Activated B cell treated with CpG ODN at 0.5 μM for 24 hours (primary cell): ENCODE results near the gene HSPB3. TPM values are rescaled to one million over a fixed set of nuclear protein-coding genes. Genes with fewer than 3 reads are reported as not detected.

Experiments
- ATAC-seq: fragments of 200-7000 bp; cut with Tn5 transposase; one replicate; pipeline ENCODE4 v1.10.0; 2021; ENCODE audit warnings: low read depth, mild to moderate bottlenecking, moderate library complexity
- CTCF ChIA-PET: fragments of 350-600 bp; sonication (Branson Sonifier 250); formaldehyde crosslinking; loops from one replicate; lab custom pipeline; 2021; ENCODE audit warnings: antibody characterized with exemption; lab: Charles Lee
- POLR2A ChIA-PET: fragments of 350-600 bp; sonication (Branson Sonifier 250); formaldehyde crosslinking; loops from one replicate; lab custom pipeline; 2021; ENCODE audit warnings: antibody characterized with exemption; lab: Charles Lee
- DNase-seq: peaks from one replicate; pipeline ENCODE4 v3.0.0; 2022
- H3K27ac Mint-ChIP-seq: one replicate; pipeline ENCODE4 v1.8.0; 2020; ENCODE audit warnings: mixed read lengths
- H3K27me3 Mint-ChIP-seq: one replicate; pipeline ENCODE4 v1.8.0; 2021; ENCODE audit warnings: mixed read lengths
- H3K36me3 Mint-ChIP-seq: one replicate; pipeline ENCODE4 v1.8.0; 2021; ENCODE audit warnings: low read depth, mixed read lengths
- H3K4me1 Mint-ChIP-seq: one replicate; pipeline ENCODE4 v1.8.0; 2021; ENCODE audit warnings: mixed read lengths
- H3K4me3 Mint-ChIP-seq: one replicate; pipeline ENCODE4 v1.8.0; 2020; ENCODE audit warnings: mild to moderate bottlenecking, mixed read lengths
- H3K9me3 Mint-ChIP-seq: one replicate; pipeline ENCODE4 v1.8.0; 2020; ENCODE audit warnings: mixed read lengths
- intact Hi-C: fragments of 100-400 bp; cut with micrococcal nuclease; formaldehyde crosslinking; loops from one replicate; pipeline ENCODE4 v1.15.1; 2024
- total RNA-seq: library from RNA; stranded (reverse); gene quantifications from 2 replicates; pipeline ENCODE4 v1.2.3, GENCODE V29; 2022
- TF ChIP-seq, protein P1 (sequence below): fragments of 200-600 bp; IDR thresholded peaks from one replicate; pipeline ENCODE4 v1.8.0; 2022; ENCODE audit warnings: antibody characterized with exemption, mild to moderate bottlenecking

Gene HSPB3
- total RNA-seq, 1 donor from 2014 or later = not detected

DNA sequence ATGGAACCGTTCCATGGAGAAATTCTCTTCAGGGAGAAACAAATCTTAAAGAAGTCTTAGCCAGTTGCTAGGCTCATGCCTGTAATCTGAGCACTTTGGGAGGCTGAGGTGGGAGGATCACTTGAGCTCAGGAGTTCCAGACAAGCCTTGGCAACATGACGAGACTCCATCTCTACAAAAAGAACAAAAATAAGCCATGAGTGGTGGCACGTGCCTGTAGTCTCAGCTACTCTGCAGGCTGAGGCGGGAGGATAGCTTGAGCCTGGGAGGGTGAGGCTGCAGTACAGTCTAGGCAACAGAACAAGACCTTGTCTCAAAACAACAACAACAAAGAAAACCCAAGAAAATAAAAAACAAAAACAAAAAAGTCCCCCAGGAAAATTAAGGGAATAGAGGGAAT lies 8.2 kb downstream of the HSPB3 start:
- ATAC-seq (no peak), DNase-seq (no peak)
- H3K27ac Mint-ChIP-seq = no peak overlapping the region
- ChIA-PET POLR2A (no interaction called here), CTCF (no interaction called here)
- TF ChIP-seq, protein P1, sequence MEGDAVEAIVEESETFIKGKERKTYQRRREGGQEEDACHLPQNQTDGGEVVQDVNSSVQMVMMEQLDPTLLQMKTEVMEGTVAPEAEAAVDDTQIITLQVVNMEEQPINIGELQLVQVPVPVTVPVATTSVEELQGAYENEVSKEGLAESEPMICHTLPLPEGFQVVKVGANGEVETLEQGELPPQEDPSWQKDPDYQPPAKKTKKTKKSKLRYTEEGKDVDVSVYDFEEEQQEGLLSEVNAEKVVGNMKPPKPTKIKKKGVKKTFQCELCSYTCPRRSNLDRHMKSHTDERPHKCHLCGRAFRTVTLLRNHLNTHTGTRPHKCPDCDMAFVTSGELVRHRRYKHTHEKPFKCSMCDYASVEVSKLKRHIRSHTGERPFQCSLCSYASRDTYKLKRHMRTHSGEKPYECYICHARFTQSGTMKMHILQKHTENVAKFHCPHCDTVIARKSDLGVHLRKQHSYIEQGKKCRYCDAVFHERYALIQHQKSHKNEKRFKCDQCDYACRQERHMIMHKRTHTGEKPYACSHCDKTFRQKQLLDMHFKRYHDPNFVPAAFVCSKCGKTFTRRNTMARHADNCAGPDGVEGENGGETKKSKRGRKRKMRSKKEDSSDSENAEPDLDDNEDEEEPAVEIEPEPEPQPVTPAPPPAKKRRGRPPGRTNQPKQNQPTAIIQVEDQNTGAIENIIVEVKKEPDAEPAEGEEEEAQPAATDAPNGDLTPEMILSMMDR = no peak
- H3K27me3 Mint-ChIP-seq = peaks cover 20% of the 10 kb centered on the region
- peaks cover 8% of the 10 kb centered on the region for H3K36me3 Mint-ChIP-seq
- intact Hi-C loops = no loop called here
- peaks cover 19% of the 10 kb centered on the region for H3K9me3 Mint-ChIP-seq
- H3K4me1 Mint-ChIP-seq = no peaks in the 10 kb centered on the region
- no peak overlapping the region for H3K4me3 Mint-ChIP-seq

DNA sequence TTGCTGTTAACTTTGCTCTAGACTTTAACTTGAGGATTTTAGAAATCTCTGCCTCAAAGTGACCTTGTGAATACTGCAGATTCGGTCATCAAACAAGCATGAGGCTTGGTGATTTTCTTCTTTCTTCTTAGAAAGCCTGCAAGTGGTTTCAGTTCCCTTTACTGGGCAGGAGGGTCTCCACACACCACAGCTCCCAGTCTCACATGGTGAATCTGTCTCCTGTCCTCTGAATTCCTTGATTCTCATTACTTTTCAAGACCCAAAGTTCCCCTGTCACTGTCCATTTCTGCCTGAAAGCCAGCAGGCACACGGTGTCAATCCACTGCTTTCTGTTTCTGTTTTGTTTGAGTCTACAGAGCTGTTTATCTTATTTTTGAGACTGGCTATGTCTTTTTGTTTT lies 14.1 kb downstream of the HSPB3 start:
- POLR2A ChIA-PET = no interaction called here
- TF ChIP-seq, protein P1 = no peak
- Mint-ChIP-seq H3K4me3 (peak overlapping the region; percentile 33), H3K9me3 (no peaks in the 10 kb centered on the region), H3K4me1 (peaks cover 10% of the 10 kb centered on the region), H3K36me3 (no peaks in the 10 kb centered on the region), H3K27ac (no peak overlapping the region), H3K27me3 (peaks cover 6% of the 10 kb centered on the region)
- ATAC-seq = peak; percentile 64
- CTCF ChIA-PET = interaction anchor here (1.4 kb wide), 1 partner anchor 398 kb away, joined by 4 read pairs; no protein-coding TSS in a partner anchor
- intact Hi-C loops = no loop called here
- DNase-seq = no peak

DNA sequence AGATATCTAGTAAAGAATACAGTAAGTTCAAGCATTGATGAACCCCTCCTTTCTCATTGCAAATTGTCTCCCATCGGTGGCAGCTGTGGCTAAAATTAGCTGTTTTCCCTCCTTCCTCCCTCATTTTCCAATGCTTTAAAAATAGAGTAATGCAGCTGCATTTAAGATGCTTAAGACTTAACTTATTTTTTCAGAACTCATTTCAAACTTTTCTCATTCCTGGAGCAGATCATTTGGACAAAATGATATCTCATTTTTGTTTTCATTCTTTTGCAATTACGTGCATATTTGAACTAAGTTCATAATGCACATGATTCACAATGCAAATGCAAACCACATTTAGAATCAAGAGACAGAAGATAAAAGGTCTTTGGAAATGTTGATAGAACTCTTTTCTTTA lies 14.6 kb downstream of the HSPB3 start:
- TF ChIP-seq, protein P1 = no peak
- H3K27ac Mint-ChIP-seq = no peak overlapping the region
- H3K27me3 Mint-ChIP-seq = peaks cover 6% of the 10 kb centered on the region
- ChIA-PET CTCF (interaction anchor here (1.4 to 2.5 kb wide), 2 partner anchors 20 to 397 kb away, joined by 4 to 7 read pairs; no protein-coding TSS in a partner anchor), POLR2A (no interaction called here)
- H3K36me3 Mint-ChIP-seq = no peaks in the 10 kb centered on the region
- no peak for ATAC-seq
- no peak overlapping the region for H3K4me3 Mint-ChIP-seq
- peaks cover 10% of the 10 kb centered on the region for H3K4me1 Mint-ChIP-seq
- intact Hi-C loops = no loop called here
- no peak for DNase-seq
- no peaks in the 10 kb centered on the region for H3K9me3 Mint-ChIP-seq

DNA sequence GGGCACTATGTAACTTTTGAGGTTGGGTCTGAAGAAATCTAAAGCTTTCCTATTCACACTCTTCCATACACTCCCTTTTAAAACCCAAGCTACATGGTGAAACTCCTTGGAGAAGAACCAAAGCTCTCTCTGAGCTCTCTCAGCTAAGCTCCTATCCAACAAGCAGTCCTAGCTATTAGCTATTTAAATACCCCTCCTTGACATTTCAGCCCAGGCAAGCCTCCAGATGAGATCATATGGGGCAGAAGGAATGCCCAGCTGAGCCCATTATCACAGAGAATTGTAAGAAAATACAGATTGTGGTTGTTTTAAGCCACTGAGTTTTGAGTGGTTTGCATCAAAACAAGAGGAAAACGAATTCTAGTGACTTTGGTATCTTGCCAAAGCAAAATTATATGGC lies 15.2 kb downstream of the HSPB3 start:
- ATAC-seq = no peak
- H3K27ac Mint-ChIP-seq = no peak overlapping the region
- H3K27me3 Mint-ChIP-seq = peaks cover 6% of the 10 kb centered on the region
- peaks cover 10% of the 10 kb centered on the region for H3K4me1 Mint-ChIP-seq
- DNase-seq = no peak
- ChIA-PET CTCF (interaction anchor here (1.4 to 2.5 kb wide), 2 partner anchors 19 to 397 kb away, joined by 4 to 7 read pairs; no protein-coding TSS in a partner anchor), POLR2A (no interaction called here)
- no peak overlapping the region for H3K4me3 Mint-ChIP-seq
- intact Hi-C loops = no loop called here
- H3K36me3 Mint-ChIP-seq = no peaks in the 10 kb centered on the region
- H3K9me3 Mint-ChIP-seq = no peaks in the 10 kb centered on the region
- TF ChIP-seq, protein P1 = no peak

DNA sequence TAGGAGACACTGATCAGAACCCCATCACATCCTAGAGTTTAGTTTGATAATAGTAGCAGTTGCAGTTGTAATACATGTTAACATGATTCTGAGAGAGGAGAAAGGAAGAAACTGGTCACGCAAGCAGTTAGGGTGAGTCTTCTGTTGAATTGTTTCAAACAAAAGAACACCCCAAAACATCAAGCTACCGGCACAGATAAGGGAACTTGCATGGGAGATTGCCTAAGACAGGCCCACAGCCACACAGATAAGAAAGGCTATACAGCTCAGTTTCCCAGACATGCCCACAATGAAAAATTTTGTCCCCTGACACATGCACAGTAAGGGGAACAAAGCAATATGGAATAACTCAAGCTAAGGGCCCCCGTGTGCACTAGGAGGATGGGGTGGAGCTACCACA lies 15.9 kb downstream of the HSPB3 start:
- H3K9me3 Mint-ChIP-seq = no peaks in the 10 kb centered on the region
- ChIA-PET POLR2A (no interaction called here), CTCF (interaction anchor here (0.8 to 2.5 kb wide), 3 partner anchors 18 to 396 kb away, joined by 3 to 7 read pairs (median 3); no protein-coding TSS in a partner anchor)
- intact Hi-C loops = no loop called here
- ATAC-seq = no peak
- H3K27ac Mint-ChIP-seq = no peak overlapping the region
- no peak overlapping the region for H3K4me3 Mint-ChIP-seq
- no peaks in the 10 kb centered on the region for H3K36me3 Mint-ChIP-seq
- peaks cover 4% of the 10 kb centered on the region for H3K27me3 Mint-ChIP-seq
- TF ChIP-seq, protein P1 = no peak
- H3K4me1 Mint-ChIP-seq = peaks cover 10% of the 10 kb centered on the region
- no peak for DNase-seq
